GM21381 (cell line): ENCODE results near the gene SPDYE6.
"Not testable (repeated sequence)": the region's sequence is repeated elsewhere in the genome, so short reads cannot be mapped to it uniquely, and the experiment has no call there.

ENCODE experiments used
- ATAC-seq: cut with Tn5 transposase; IDR thresholded peaks from one replicate; pipeline ENCODE4 v1.9.1; 2021; ENCODE audit warnings: mild to moderate bottlenecking, moderate library complexity; ENCODE audit not compliant: unreplicated experiment

SPDYE6 gene

DNA sequence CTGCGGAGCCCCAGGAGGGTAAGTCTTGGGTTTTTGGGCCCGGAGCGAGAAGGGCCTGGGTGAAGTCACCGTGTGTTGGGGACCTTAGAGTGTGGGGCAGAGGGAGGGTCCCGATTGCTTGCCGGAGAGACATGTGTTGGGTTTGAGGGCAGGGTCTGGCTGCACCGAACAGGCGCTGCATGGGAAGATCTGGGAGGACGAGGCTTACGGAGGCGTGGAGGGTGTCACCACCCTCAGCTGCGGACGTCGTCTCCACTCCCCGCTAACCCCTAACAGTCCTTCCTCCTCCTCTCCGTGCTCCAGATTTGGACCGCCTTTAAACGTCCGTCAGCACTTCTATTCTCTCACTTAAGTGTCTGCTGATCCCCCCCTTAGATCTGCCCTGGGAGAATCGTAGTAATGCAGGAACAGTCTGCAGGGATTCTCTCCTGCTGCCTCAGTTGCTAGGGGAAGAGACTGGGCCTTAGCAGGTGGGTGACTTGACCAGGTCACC, 8.2 kb upstream of the SPDYE6 start:
- not testable (repeated sequence) for ATAC-seq

DNA sequence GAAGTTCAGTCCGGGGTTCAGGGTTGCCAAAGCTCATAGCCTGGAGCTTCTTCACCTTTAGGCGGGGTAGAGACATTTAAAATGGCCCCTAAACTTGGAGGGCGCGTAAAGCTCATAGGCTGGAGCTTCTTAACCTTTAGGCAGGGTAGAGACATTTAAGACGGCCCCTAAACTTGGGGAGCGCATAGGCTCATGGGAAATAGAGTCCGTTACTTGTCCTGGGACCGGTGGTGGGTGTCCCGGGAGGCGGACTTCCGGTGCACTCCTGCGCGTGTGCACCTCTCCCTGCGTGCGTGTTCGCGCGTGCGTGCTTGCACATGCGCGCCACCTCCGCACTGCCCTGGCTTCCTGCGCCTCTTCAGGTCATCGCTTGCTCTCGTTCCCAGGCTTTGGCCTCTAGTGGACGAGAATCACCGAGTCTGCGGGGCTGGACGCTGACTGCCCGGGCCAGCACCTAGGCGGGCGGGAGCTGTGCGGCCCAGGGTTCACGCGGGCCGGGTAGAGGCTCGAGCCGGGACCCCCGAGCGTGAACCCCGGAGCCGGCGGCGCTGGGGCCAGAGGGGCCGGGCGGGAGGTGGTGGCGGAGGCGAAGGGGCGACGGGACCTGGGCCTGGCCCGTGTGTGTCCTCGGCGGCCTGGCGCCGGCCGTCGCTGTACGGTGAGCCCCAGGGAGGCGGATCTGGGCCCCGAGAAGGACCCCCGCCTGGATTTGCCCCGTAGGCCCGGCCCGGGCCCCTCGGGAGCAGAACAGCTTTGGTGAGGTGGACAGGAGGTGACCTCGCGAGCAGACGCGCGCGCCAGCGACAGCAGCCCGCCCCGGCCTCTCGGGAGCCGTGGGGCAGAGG, 7.5 kb upstream of the SPDYE6 start:
- ATAC-seq = peak; percentile 98

DNA sequence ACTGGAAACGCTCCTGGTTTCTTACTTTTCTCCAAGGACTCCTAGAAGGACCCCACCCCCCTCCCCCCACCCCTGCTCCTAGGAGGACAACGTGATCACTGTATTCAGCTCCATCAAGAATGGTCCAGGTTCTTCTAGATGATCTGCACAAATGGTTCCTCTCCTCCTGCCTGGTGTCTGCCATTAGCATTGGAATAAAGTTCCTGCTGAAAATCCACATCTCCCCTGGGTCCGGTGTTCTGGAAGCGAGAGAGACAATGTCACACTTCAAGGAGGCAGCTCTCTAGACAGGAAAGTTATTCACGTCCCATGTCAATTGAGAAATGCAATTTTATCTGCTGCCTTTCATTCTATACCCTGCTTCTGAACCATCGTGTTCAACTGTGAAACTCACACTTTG, 9.3 kb downstream of the SPDYE6 start:
- not testable (repeated sequence) for ATAC-seq

DNA sequence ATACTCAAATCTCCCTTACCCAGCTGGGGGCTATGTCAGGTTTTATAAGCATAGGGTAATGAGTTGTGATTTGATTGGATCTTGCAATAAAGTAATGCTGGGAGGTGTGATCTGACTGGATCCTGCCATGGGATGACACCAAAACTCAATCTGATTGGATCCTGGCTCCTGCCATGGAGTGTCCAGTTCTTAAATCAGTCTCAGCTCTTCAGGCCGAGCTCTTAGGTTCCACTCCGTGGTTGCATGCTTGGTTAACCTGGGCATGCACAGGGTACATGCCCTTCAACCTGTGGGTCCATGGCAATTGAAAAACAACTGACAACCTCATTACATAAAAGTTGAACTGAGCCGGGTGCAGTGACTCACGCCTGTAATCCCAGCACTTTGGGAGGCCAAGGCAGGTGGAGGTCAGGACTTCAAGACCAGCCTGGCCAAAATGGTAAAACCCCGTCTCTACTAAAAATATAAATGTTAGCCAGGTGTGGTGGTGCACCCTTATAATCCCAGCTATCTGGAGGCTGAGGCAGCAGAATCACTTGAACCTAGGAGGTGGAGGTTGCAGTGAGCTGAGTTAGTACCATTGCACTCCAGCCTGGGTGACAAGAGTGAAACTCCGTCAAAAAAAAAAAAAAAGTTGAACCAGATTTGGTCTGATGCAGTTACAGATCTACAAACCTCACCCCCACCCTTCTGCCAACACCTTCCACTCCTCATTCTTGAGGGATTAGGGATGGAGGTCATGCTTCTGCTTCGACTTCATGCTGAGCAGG, 15.5 kb downstream of the SPDYE6 start:
- not testable (repeated sequence) for ATAC-seq

DNA sequence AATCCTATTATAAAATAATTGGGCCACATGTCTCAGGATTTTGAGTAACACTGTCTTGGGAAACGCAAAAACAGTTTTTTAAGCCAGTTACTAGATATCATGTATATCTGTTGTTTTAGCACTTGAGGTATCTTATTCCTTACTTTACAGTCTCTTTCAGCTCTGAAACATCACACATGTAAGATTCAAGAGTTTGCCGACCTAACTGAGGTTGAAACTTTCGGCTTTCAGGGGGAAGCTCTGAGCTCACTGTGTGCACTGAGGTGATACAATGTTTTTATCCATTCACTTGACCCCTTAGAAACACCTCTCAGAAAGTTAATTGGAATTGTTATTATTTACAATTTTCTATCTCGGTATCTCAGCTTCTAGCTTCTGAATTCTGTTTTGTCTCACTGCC, 18.8 kb downstream of the SPDYE6 start:
- ATAC-seq = not testable (repeated sequence)

DNA sequence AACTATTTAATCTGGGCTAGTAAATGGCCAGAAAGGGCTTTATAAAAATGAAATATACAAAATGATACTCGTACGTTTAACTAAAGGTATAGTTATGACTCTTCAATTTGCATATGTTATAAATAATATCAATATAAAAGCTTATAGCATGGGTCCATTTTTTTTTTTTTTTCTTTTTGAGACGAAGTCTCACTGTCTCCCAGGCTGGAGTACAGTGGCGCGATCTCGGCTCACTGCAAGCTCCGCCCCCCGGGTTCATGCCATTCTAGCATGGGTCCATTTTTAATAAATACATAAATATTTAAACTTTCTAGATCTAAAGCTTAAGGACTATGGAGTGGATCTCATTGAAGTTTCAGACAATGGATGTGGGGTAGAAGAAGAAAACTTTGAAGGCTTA, 19.2 kb downstream of the SPDYE6 start:
- not testable (repeated sequence) for ATAC-seq

DNA sequence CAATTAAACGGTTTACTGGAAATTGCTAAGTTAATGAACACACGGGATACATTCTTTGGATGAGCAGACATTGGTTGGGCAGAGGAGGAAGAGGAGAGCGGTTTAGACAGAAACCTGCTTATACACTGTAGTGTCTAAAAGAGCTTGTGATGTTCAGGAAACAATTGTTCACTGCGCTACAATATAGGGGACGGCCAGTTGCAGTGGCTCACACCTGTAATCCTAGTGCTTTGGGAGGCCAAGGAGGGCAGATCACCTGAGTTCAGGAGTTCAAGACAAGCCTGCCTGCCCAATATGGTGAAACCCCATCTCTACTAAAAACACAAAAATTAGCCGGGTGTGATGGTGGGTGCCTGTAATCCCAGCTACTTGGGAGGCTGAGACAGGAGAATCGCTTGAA, 20.7 kb downstream of the SPDYE6 start:
- not testable (repeated sequence) for ATAC-seq

DNA sequence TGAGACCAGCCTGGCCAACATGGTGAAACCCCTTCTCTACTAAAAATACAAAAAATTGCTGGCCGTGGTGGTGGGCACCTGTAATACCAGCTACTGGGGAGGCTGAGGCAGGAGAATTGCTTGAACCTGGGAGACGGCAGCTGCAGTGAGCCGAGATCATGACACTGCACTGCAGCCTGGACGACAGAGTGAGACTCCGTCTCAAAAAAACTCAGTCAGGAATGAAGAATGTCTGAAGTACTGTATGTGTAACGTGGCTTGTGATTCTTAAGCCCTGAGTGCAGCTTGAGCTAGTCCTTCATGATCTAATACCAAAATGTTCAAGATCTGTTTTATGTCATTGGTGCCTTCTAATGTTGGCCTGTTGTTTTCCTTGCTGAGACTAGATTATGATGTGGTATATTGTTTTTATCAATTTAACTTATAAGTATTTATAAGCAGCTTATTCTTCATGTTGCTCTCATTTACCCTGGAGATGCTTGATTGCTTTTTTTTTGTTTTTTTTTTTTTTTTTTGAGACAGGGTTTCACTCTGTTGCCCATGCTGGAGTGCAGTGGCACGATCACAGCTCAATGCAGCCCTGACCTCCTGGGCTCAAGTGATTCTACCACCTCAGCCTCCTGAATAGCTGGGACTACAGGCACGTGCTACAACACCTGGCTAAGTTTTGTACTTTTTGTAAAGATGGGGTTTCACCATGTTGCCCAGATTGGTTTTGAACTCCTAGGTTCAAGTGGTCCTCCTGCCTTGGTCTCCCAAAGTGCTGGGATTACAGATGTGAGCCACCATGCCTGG, 25.4 kb downstream of the SPDYE6 start:
- ATAC-seq = not testable (repeated sequence)

DNA sequence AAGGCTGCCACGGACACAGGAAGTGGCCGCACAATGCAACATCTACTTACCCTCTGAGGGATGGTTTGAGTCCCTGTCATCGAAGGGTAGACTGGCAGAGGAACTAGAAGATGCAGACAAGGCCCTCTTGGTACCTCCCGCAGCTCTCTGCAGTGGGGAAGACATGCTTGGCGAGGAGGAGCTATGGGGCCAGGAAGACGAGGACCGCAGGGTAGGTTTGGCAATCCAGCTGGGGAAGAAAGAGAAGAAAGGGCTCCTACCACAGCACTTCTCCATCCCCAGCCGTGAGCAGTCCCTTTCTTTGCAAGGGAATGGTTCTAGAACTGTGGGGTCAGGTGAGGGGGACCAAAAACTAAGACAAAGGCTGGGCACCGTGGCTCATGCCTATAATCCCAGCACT, 26.9 kb downstream of the SPDYE6 start:
- not testable (repeated sequence) for ATAC-seq

DNA sequence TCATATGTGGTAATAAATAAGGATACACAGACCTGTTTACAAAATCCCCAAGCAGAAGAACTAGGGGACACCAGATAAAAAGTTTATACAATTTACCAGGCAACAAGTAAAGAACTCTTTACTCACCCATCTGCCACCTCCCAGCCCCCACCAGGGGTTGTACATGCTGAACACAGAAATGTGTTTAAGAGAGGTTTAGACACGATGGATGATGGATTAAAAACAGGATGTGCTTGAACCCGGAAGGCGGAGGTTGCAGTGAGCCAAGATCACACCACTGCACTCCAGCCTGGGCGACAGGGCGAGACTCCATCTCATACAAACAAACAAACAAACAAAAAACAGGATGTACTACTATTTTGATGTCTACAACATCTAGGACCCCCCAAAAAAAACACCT, 27.4 kb downstream of the SPDYE6 start:
- ATAC-seq = not testable (repeated sequence)

DNA sequence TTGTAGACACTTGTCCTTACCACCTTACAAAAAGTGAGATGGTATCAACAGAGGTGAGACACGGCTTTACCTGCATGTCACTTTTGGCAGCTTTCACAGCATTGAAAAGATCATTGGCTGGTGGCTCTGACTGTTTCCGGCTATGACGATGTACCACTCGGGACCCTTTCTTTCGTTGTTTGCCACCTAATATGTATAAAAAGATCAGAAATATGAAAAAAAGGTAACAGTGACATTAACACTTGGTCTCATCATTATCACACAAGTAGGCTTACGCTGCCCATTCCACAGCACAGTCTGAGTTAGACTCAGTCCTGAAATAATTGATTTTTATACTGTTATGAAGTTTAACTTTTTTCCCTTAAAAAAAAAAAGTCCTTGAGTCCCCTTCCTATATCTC, 29.1 kb downstream of the SPDYE6 start:
- ATAC-seq = not testable (repeated sequence)

DNA sequence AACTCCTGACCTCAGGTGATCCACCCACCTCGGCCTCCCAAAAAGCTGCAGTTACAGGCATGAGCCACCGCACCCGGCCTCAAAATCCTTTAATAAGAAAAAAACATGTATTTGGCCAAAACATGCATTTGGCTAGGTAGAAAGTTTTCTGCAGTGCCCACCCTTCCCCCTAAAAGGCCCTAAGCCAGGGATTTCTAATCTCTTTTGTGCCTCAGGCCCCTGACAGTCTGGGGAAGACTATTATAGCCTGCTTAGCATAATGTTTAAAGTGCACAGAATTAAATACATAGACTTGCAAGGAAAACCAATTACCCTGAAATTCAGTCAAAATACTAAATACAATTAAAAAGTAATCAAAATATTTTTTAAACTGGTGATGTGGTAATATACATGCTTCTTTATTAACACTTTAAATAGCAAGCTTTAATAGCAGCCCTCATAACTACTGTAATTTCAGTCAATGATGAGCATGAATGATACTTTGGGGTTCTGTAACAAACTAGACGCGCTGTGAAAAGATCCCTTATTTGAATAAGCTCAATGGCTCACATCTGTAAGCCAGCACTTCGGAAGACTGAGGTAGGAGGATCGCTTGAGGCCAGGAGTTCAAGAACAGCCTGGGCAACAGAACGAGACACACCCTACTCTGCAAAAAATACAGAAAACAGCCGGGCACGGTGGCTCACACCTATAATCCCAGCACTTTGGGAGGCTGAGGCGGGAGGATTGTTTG, 29.9 kb downstream of the SPDYE6 start:
- no peak for ATAC-seq

DNA sequence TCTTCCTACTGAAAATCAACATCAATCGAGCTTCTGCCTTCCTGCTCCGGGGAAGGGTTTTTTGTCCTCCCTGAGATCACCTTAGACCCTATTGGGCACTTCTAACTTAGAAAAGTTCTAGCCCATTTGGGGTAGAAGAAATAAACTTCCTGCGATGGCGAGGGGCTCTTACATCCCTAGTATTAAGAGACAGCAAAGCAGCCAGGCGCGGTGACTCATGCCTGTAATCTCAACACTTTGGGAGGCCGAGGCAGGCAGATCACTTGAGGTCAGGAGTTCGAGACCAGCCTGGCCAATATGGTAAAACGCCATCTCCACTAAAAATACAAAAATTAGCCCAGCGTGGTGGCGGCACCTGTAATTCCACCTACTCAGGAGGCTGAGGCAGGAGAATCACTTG, 31.1 kb downstream of the SPDYE6 start:
- ATAC-seq = not testable (repeated sequence)

DNA sequence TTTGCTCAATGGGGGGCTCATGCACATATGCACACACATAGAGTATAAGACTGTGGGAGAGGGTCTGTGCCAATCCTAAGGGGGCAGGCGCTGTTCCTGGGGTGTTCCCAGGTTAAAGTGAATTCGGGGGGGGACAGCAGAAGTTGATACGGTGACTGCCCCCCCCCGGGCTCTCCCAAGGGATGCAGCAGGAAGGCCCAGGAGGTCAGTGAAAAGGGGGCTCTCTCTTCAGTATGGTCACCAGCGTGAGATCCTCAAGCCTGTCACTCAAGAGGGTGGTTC, 32.4 kb downstream of the SPDYE6 start:
- no peak for ATAC-seq

DNA sequence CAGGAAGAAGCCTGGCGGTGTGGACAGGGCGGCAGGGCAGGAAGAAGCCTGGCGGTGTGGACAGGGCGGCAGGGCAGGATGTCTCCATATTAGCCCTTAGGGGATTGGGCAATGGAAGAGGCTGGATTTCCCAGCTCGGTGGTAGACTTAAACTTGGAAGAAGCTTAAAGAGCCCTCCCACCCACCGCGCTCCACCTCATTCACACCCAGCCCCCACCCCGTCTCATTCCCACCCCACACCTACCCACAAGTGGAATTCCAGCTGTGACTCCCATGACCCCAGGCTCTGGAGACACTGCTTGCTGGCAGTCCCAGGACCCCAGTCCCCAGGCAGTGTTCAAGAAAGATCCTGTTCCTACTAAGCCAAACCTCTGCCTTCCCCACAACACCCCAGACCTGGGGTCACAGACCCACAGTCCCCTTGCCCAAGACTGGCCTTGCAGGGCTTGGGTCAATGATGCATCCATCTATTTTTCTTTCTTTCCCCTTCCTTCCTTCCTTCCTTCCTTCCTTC, 34.0 kb downstream of the SPDYE6 start:
- no peak for ATAC-seq

DNA sequence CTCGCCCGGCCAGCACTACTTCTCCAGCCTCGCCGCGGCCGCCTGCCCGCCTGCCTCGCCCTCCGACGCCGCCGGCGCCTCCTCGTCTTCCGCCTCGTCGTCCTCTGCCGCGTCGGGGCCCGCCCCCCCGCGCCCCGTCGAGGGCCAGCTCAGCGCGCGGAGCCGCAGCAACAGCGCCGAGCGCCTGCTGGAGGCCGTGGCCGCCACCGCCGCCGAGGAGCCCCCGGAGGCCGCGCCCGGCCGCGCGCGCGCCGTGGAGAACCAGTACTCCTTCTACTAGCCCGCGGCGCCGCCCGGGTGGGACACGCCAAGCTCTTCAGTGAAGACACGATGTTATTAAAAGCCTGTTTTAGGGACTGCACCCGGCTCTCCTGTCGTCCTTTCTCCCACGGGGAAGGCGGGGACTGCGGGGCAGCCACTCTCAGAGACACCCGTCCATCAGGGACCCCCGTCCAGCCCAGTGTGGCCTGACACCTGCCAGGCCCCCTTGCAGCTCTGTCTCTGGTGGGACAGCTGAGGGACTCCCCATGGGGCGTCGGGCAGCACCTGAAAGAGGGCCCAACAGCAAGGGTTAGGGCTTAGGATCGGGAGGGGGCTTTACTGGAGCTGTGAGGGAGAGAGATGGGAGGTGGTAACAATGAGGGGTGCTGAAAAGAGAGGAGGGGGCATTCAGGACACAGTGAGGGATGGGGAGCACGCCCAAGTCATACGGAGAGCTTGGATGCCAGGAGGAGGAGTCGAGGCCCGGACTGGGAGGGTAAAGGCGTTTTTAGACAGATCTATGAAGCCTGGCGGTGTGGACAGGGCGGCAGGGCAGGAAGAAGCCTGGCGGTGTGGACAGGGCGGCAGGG, 34.7 kb downstream of the SPDYE6 start:
- no peak for ATAC-seq

DNA sequence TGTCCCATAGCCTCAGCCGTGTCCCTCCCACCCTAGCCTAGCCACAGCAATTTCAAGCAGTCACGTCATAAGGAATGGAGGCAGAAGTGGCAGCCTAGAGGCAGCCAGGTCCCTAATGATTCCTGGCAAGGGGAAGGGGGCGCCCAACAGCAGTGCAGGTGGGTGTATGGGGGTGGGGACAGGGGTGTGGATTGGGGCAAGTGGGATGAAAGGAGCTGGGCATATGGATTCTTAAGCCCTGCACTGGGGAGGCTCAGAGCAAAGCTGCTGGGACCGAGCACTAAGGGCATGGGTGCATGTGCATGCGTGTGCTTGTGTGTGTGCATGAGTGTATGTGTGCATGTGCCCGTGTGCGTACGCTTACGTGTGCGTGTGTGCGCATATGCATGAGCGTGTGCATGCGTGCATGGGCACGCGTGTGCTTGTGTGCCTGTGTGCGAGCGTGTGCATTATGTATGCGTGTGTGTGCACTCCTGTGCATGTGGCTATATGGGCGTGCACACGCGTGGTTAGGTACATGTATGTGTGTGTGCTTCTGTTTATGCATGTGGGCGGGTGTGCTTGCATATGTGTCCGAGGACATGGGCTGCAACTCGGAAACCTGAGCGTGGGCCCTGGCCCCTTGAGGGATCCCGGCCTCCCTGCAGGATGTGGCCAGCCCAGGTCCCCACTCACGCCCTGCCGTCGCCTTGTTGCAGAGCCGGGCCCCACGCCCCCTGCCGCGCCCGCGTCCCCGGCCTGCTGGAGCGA, 35.5 kb downstream of the SPDYE6 start:
- ATAC-seq = no peak

DNA sequence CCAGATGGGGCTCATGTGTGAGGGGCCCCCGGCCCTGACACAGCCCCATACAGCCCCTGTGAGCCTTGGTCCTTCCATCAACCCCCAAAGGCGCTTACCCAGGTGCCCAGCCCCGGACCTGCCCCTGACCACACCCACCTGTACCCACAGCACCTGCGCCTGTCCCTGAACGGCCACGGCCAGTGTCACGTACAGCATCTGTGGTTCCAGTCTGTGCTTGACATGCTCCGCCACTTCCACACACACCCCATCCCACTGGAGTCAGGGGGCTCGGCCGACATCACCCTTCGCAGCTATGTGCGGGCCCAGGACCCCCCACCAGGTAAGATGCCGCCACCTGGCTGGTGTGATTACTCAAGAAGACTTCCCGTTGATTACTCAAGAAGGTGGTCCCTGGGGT, 36.1 kb downstream of the SPDYE6 start:
- no peak for ATAC-seq

DNA sequence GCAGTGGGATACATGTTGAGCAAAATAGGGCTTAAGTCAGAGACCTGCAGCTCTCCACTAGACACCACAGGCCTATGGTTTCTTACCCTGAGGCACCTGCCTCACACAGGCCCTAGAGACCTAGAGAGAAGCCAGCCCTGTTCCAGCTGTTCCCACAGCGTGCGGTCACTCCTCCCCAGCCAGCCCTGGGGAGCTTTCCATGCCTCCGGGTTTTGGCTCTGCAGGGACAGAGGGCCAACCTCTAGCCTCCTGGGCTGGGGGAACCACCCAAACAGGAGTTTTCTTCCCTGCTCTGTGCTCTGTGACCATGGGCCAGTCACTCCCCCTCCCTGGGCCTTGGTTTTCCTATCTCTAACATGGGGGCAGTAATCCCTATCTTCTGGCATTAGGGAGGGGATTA, 36.6 kb downstream of the SPDYE6 start:
- ATAC-seq = no peak
